A549 (cell line): ENCODE measurements around the gene NTRK2. TPM values are rescaled to one million over a fixed set of nuclear protein-coding genes. Genes with fewer than 3 reads are reported as not detected.
A peak's percentile ranks its signal among the peaks of the same experiment; 100 is the strongest.

ENCODE experiments used
- ATAC-seq, 2 experiments: fragments of 200-7000 bp in 1 of 2; fragments of >200 bp in 1 of 2; cut with Nextera tagmentation in 1 of 2; cut with Tn5 transposase in 1 of 2; 3 replicates each; pipeline versions ENCODE4 v1.8.0 to v1.9.1; 2018 to 2020; ENCODE audit warnings: mild to moderate bottlenecking in 1 of 2, moderate library complexity in 1 of 2
- CTCF ChIA-PET: fragments of 300-600 bp; sonication (Branson Sonifier 250); formaldehyde crosslinking; extraction: SDS; loops from one replicate; lab custom pipeline; 2021; ENCODE audit warnings: antibody characterized with exemption, inconsistent platforms; lab: Yijun Ruan, JAX
- POLR2A ChIA-PET: fragments of 350-600 bp; formaldehyde crosslinking; extraction: SDS; loops from one replicate; lab custom pipeline; 2021; ENCODE audit warnings: antibody characterized with exemption, inconsistent platforms; lab: Yijun Ruan, JAX
- DNase-seq, 2 experiments: peaks; one replicate each; pipeline versions ENCODE4 v3.0.0 to v3.0.0-alpha.2; 2011 to 2016; ENCODE audit warnings: low read depth in 1 of 2, low spot score in 1 of 2
- FAIRE-seq: peaks from 2 replicates; lab custom pipeline; 2011; peaks lifted over from hg19 to GRCh38; lab: Jason Lieb, UNC
- H3K27ac ChIP-seq, 2 experiments: fragments of >200 bp; sonication (Bioruptor Twin); formaldehyde crosslinking; 3 replicates each; pipeline ENCODE4 v1.5.1; 2016 to 2017
- H3K4me1 ChIP-seq: fragments of >200 bp; sonication (Bioruptor Twin); formaldehyde crosslinking; 3 replicates; pipeline ENCODE4 v1.6.1; 2016
- H3K4me2 ChIP-seq: fragments of >200 bp; sonication (Bioruptor Twin); formaldehyde crosslinking; 3 replicates; pipeline ENCODE4 v1.6.1; 2016
- H3K4me3 ChIP-seq: fragments of >200 bp; sonication (Bioruptor Twin); formaldehyde crosslinking; 3 replicates; pipeline ENCODE4 v1.5.1; 2016
- H3K9me3 ChIP-seq: fragments of >200 bp; sonication (Bioruptor Twin); formaldehyde crosslinking; 3 replicates; pipeline ENCODE4 v1.6.1; 2016
- BHLHE40 ChIP-seq: IDR thresholded peaks from 2 replicates; pipeline ENCODE4 v1.6.1; 2012; ENCODE audit warnings: low read depth, low read length, inconsistent platforms
- CHD4 ChIP-seq: fragments of 200-600 bp; sonication (generic); IDR thresholded peaks from 2 replicates; pipeline ENCODE4 v1.6.1; 2016; ENCODE audit warnings: antibody characterized with exemption, mild to moderate bottlenecking, borderline replicate concordance
- E2F6 ChIP-seq: IDR thresholded peaks from 2 replicates; pipeline ENCODE4 v1.6.1; 2012; ENCODE audit warnings: low read depth, borderline replicate concordance
- ESRRA ChIP-seq: fragments of 150-350 bp; IDR thresholded peaks from 2 replicates; pipeline ENCODE4 v1.6.1; 2014; ENCODE audit warnings: mild to moderate bottlenecking, low read length, borderline replicate concordance
- FOSL2 ChIP-seq, 2 experiments: fragments of 450-650 bp in 1 of 2; fragments of >200 bp in 1 of 2; sonication (Bioruptor Twin) in 1 of 2; formaldehyde crosslinking; IDR thresholded peaks; 2 replicates each; pipeline versions ENCODE4 v1.5.0 to v1.6.1; 2016 to 2020; ENCODE audit warnings: mild to moderate bottlenecking in 1 of 2, moderate library complexity in 1 of 2
- FOXS1 ChIP-seq: fragments of 250-450 bp; sonication (Bioruptor Pico); IDR thresholded peaks from 2 replicates; pipeline ENCODE4 v1.5.0; 2020; ENCODE audit warnings: mild to moderate bottlenecking, moderate library complexity
- HDAC2 ChIP-seq: fragments of 200-600 bp; sonication (generic); IDR thresholded peaks from 2 replicates; pipeline ENCODE4 v1.6.1; 2016
- HES2 ChIP-seq: fragments of >200 bp; sonication (Bioruptor Twin); formaldehyde crosslinking; IDR thresholded peaks from 2 replicates; pipeline ENCODE4 v1.6.1; 2016
- HEYL ChIP-seq: fragments of 250-450 bp; sonication (Bioruptor Pico); IDR thresholded peaks from 2 replicates; pipeline ENCODE4 v1.8.0; 2021; ENCODE audit warnings: mild to moderate bottlenecking, moderate library complexity
- HOXB13 ChIP-seq: fragments of 250-450 bp; sonication (Bioruptor Pico); IDR thresholded peaks from 2 replicates; pipeline ENCODE4 v1.5.0; 2020; ENCODE audit warnings: low read depth, mild to moderate bottlenecking, moderate library complexity
- JUN ChIP-seq, 2 experiments: fragments of >200 bp; sonication (Bioruptor Twin); formaldehyde crosslinking; IDR thresholded peaks; 2 replicates in 1 of 2; 3 replicates in 1 of 2; pipeline ENCODE4 v1.6.1; 2016 to 2017
- JUNB ChIP-seq: fragments of >200 bp; sonication (Bioruptor Twin); formaldehyde crosslinking; IDR thresholded peaks from 2 replicates; pipeline ENCODE4 v1.6.1; 2016
- KDM1A ChIP-seq: fragments of 200-600 bp; sonication (generic); IDR thresholded peaks from 2 replicates; pipeline ENCODE4 v1.6.1; 2016; ENCODE audit warnings: low read depth, mild to moderate bottlenecking
- MAZ ChIP-seq: fragments of 150-350 bp; IDR thresholded peaks from 2 replicates; pipeline ENCODE4 v1.6.1; 2014; ENCODE audit warnings: antibody characterized with exemption, low read depth, low read length, borderline replicate concordance
- NFE2L2 ChIP-seq: fragments of 150-350 bp; conservative IDR thresholded peaks from 2 replicates; pipeline ENCODE4 v1.6.1; 2014; ENCODE audit warnings: low read length
- NPAS2 ChIP-seq: fragments of 250-450 bp; sonication (Bioruptor Pico); IDR thresholded peaks from 2 replicates; pipeline ENCODE4 v1.8.0; 2022; ENCODE audit warnings: mild to moderate bottlenecking, moderate library complexity, borderline replicate concordance
- PHF8 ChIP-seq: fragments of 200-600 bp; sonication (generic); IDR thresholded peaks from 2 replicates; pipeline ENCODE4 v1.6.1; 2016; ENCODE audit warnings: low read depth, mild to moderate bottlenecking, antibody characterized with exemption, moderate library complexity, borderline replicate concordance
- POLR2A ChIP-seq: IDR thresholded peaks from 2 replicates; pipeline ENCODE4 v1.6.1; 2012; ENCODE audit warnings: mild to moderate bottlenecking, low read length
- RFX5 ChIP-seq: fragments of 450-650 bp; IDR thresholded peaks from 2 replicates; pipeline ENCODE4 v1.7.1; 2014; ENCODE audit warnings: antibody characterized with exemption, mild to moderate bottlenecking, moderate library complexity
- SREBF2 ChIP-seq: fragments of 450-650 bp; IDR thresholded peaks from 2 replicates; pipeline ENCODE4 v1.6.1; 2014; ENCODE audit warnings: mild to moderate bottlenecking, moderate library complexity
- TFCP2L1 ChIP-seq: fragments of 250-450 bp; sonication (Bioruptor Pico); IDR thresholded peaks from 2 replicates; pipeline ENCODE4 v1.5.0; 2021; ENCODE audit warnings: mild to moderate bottlenecking
- TP53 ChIP-seq: fragments of 250-450 bp; sonication (Bioruptor Pico); IDR thresholded peaks from 2 replicates; pipeline ENCODE4 v1.5.0; 2021; ENCODE audit warnings: mild to moderate bottlenecking, moderate library complexity
- USF2 ChIP-seq: fragments of 450-650 bp; IDR thresholded peaks from 2 replicates; pipeline ENCODE4 v1.6.1; 2014; ENCODE audit warnings: antibody characterized with exemption
- ZFP36 ChIP-seq: fragments of 450-650 bp; IDR thresholded peaks from 2 replicates; pipeline ENCODE4 v1.6.1; 2014; ENCODE audit warnings: borderline replicate concordance; ENCODE audit not compliant: partially characterized antibody
- WGBS: methylation state at CpG from one replicate; pipeline ENCODE4 v1.1.6; 2017; ENCODE audit errors: missing lambda C conversion rate; 5-methylcytosine and 5-hydroxymethylcytosine counted together
- polyA plus RNA-seq, 4 experiments: library from polyadenylated mRNA; depleted of rRNA in 3 of 4; stranded (reverse); fragments of >200 nt; fragmentation: RNase III in 1 of 4; extraction: RNeasy Plus Mini Kit Qiagen cat#74134 plus additional on column Dnase treatment in 1 of 4; gene quantifications; 2 replicates in 3 of 4; 3 replicates in 1 of 4; pipeline ENCODE4 v1.2.3, GENCODE V29; 2011 to 2017

Gene NTRK2
- polyA plus RNA-seq, 2 of the 4 experiments (the other 2 are of a cell fraction) = 0.03 TPM

GRCh38 chr9:84711398-84711777 lies 41.9 kb downstream of the NTRK2 start:
- DNase-seq (no peak), ATAC-seq (no peak), FAIRE-seq (no peak)
- Histone ChIP-seq H3K9me3 (no peaks in the 10 kb centered on the region), H3K4me3 (no peak overlapping the region), H3K4me1 (no peaks in the 10 kb centered on the region), H3K4me2 (no peak overlapping the region), H3K27ac (no peak overlapping the region)
- ChIA-PET POLR2A (no interaction called here), CTCF (no interaction called here)
- WGBS = 66% methylated on average over 7 of the region's 7 CpGs
- TF ChIP-seq E2F6 = no peak
- no peak for TF ChIP-seq JUNB
- TF ChIP-seq POLR2A = no peak
- no peak for TF ChIP-seq NPAS2 (CRISPR knock-in tag)
- no peak for TF ChIP-seq TP53 (CRISPR knock-in tag)
- TF ChIP-seq HDAC2 = no peak
- no peak for TF ChIP-seq KDM1A
- no peak for TF ChIP-seq NFE2L2
- no peak for TF ChIP-seq MAZ
- TF ChIP-seq CHD4 = no peak
- TF ChIP-seq, all 56 proteins: peak for 0

- Histone ChIP-seq H3K27ac (no peak overlapping the region), H3K4me3 (no peak overlapping the region), H3K4me1 (no peaks in the 10 kb centered on the region), H3K9me3 (no peaks in the 10 kb centered on the region), H3K4me2 (no peak overlapping the region)
- TF ChIP-seq ZFP36 = no peak
- TF ChIP-seq TFCP2L1 (CRISPR knock-in tag) = no peak
- TF ChIP-seq HOXB13 (CRISPR knock-in tag) = no peak
- TF ChIP-seq NFE2L2 = no peak
- no peak for TF ChIP-seq HEYL (CRISPR knock-in tag)
- TF ChIP-seq RFX5 = no peak
- TF ChIP-seq SREBF2 = no peak
- no peak for TF ChIP-seq NPAS2 (CRISPR knock-in tag)
- TF ChIP-seq FOSL2 (IDR thresholded peaks at IDR 0.05) = no peak
- TF ChIP-seq FOSL2 (CRISPR knock-in tag; IDR thresholded peaks at IDR 0.05) = no peak
- TF ChIP-seq FOXS1 (CRISPR knock-in tag) = no peak
- no peak for TF ChIP-seq PHF8
- TF ChIP-seq HES2 = no peak
- TF ChIP-seq CHD4 = no peak
- no peak for TF ChIP-seq JUN (IDR thresholded peaks at IDR 0.05)
- no peak for TF ChIP-seq BHLHE40
- WGBS = 61% methylated on average over 6 of the region's 6 CpGs
- POLR2A ChIA-PET = no interaction called here
- ATAC-seq = no peak
- FAIRE-seq = no peak
- peak in 1 of 2 experiments; percentile 5 for DNase-seq
- CTCF ChIA-PET = no interaction called here
Measured at GRCh38 chr9:84711936-84712335, 42.4 kb downstream of the NTRK2 start.

- no peak for FAIRE-seq
- WGBS = 20% methylated on average over 3 of the region's 3 CpGs
- Histone ChIP-seq H3K9me3 (no peaks in the 10 kb centered on the region), H3K27ac (no peak overlapping the region), H3K4me1 (no peaks in the 10 kb centered on the region), H3K4me2 (no peak overlapping the region), H3K4me3 (no peak overlapping the region)
- no peak for ATAC-seq
- POLR2A ChIA-PET = no interaction called here
- CTCF ChIA-PET = no interaction called here
- TF ChIP-seq E2F6 = no peak
- TF ChIP-seq ESRRA = no peak
- TF ChIP-seq PHF8 = no peak
- no peak for TF ChIP-seq HOXB13 (CRISPR knock-in tag)
- TF ChIP-seq USF2 = no peak
- no peak for TF ChIP-seq RFX5
- no peak for DNase-seq
Measured at GRCh38 chr9:84716217-84716616, 46.7 kb downstream of the NTRK2 start.
